IPS-NIHi7 (cell line): ENCODE measurements around the gene SERPINA1.
"Not testable (repeated sequence)": the region's sequence is repeated elsewhere in the genome, so short reads cannot be mapped to it uniquely, and the experiment has no call there.

Experiments used
- DNase-seq: peaks from one replicate; pipeline ENCODE4 v3.0.0; 2012; ENCODE audit warnings: mixed read lengths; ENCODE audit errors: extremely low spot score

SERPINA1 gene

DNA sequence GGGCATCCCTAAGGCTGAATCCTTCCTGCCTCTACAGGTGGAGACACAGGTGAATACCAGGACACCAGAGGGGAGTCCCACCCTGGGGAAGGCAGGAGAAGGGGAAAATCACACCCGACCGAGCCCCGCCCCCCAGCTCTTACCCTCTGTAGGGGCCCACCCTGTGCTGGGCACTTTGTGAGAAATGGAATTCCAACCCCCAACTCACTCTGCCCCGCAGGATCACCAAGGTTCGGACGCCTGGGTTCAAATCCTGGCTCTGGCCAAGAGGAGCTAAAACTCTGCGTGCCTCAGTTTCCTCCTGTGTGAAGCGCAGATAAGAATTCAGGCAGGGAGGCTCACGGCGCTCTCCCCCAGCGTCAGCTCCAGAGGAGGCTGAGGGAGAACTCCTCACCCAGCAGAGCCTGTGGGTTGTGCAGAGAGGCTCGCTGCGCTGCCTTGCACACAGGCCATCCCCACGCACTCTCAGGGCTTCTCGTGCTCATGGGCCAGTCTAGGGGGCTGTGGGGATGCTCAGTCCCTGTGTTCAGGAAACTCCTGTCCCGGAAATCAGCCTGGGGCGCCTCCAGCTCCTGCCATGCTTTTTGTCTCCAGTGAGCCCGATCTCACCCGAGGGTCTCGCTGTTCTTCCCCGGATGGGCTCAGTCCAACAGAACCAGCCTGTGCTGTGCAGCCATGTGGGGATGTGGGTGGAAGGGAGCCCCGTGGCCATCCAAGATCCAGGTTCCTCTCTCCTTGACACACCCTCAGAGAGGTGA, 18.5 kb downstream of the SERPINA1 start:
- not testable (repeated sequence) for DNase-seq

DNA sequence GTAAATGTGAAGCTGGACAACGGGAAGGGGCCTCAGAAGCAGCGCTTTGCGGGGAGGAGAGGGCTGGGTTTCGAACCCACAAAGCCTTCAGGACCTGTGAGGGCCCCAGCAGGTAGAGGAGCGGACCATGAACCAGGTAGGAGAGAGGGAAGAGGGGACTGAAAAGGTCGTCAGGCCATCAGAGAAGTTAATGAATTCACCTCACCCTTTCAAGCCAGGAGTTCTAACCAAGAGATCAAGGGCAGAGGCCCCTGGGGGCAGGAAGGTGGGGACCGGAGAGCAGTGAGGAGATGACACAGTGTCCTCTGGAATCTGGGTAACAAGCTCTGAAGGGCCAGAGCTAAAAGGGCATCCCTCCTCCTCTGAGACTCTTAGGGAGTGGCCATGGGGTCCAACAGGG, 19.4 kb downstream of the SERPINA1 start:
- DNase-seq = no peak

- DNase-seq = no peak
Observed at GRCh38 chr14:94368243-94368590, 20.2 kb downstream of the SERPINA1 start.

DNA sequence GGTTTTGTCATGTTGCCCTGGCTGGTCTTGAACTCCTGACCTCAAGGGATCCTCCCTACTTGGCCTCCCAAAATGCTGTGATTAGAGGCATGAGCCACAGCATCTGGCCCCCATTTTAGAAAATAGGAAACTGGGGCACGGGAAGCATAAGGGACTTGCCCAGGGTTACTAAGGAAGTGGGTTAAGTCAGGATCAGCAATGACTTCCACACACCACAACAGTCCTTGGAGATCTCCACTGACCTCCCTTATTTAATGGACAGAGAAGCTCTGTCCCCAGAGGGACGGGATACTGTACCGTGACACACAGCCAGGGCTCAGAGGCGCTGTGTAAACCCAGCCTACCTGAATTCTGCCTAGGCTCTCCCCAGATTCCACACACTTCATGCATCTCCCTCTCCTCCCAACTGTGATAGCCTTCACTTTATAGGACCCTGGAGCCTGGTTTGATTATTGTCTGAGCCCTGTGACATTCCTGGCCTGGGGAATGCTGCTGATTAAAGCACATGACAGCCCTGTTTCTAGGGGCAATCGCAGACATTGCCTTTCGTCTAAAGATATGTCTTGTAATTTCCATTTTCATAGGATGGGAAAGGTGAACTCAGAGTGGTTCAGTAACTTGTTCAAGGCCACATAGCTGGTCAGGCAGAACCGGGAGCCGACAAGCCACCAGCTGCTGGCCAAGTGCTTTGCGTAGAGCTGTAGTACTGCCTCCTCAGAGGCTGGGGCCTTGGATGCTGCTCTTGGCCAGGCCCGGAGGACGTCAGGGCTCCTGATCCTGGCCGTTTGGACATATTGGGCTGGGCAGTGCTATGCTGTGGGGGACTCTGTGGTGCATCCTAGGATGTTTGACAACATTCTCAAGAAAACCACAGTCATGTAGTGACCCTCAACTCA, 20.8 kb downstream of the SERPINA1 start:
- no peak for DNase-seq

DNA sequence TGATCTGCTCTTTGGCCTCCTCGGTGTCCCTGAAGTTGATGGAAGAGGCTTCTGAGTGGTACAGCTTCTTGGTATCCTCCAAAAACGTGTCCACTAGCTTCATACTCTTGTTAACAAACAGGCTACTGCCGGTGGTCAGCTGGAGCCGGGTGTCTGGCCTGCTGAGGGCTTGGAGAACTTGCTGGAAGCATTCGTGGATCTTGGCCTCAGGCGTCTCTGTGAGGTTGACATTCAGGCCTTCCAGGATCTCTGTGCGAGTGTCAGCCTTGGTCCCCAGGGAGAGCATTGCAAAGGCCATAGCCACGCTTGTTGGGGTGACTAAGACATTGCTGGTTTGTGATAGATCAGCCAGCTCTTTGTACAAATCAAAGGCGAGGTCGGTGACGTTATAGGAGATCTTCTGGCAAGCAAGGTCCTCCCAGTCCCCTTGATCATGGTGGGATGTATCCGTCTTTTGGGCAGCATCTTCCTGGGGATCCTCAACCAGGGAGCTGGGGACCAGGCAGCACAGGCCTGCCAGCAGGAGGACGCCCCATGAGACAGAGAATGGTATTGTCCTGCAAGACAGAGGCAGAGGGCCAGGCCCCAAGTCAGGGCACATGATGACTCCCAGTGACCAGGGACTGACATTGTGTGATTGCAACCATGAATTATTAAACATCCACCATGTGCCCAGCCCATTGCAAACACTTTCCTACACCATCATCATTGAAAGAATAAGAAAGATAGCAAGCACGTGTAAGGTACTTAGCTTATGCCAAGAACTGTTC, 22.1 kb downstream of the SERPINA1 start, which contains the start of gene SERPINA2:
Gene SERPINA2, minus strand, starts transcription at position 553 of the 770 bp plus-strand sequence.
- no peak for DNase-seq

DNA sequence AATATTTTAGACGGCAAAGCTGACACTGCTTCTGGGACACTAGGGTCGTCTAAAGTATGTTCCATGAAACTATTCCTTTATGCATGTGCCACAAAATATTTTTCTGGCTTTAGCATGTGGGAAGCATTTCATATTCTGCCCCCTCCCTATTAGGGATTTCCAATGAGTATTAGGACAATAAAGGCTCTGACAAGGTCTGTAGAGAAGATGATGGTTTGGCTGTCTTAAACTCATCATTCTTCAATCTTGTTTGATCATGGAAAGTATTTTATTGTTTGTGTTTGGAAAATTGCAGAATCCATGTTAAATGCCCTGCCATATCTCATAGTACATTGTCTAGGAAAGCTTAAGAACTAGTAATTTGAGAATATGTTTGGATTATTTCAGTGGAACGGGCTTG, 22.8 kb downstream of the SERPINA1 start:
- no peak for DNase-seq

DNA sequence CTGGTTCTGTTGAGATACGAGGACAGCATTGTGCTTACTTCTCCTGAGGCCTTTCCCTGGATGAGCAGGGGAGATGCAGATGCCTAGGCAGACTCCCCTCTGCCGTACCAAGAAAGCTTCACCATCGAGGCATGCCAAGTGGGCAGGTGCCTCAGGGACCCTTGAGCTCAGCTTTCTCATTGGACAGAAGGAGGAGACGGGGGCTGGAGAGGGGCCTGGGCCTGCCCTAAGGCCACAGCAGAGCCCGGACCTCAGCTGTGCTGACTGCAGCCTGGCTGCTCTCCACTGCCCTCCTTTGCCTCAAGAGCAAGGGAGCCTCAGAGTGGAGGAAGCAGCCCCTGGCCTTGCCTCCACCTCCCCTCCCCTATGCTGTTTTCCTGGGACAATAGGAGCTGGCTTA, 23.4 kb downstream of the SERPINA1 start:
- DNase-seq = no peak

DNA sequence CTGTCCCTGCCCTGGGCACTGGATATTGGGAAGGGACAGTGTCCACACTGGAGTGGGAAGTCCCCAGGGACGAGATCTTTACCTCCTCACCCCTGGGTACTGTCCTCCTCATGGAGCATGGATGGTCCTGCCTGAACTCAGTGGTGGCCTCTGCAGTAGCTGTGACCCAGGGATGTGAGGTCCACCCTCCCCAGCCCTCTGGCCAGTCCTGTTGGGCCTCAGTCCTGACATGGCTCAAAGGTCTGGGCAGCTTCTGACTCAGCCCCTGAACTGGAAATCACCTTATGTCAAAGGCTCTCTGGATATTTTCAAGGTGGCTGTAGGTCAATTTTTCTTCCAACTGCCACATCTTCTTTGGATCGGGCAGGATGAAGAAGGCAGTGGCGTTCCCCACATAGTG, 24.4 kb downstream of the SERPINA1 start:
- no peak for DNase-seq

GRCh38 chr14:94363151-94363624, 25.2 kb downstream of the SERPINA1 start:
- DNase-seq = no peak

GRCh38 chr14:94362614-94363133, 25.7 kb downstream of the SERPINA1 start:
- no peak for DNase-seq

- DNase-seq = no peak
Observed at GRCh38 chr14:94361682-94362081, 26.7 kb downstream of the SERPINA1 start.

DNA sequence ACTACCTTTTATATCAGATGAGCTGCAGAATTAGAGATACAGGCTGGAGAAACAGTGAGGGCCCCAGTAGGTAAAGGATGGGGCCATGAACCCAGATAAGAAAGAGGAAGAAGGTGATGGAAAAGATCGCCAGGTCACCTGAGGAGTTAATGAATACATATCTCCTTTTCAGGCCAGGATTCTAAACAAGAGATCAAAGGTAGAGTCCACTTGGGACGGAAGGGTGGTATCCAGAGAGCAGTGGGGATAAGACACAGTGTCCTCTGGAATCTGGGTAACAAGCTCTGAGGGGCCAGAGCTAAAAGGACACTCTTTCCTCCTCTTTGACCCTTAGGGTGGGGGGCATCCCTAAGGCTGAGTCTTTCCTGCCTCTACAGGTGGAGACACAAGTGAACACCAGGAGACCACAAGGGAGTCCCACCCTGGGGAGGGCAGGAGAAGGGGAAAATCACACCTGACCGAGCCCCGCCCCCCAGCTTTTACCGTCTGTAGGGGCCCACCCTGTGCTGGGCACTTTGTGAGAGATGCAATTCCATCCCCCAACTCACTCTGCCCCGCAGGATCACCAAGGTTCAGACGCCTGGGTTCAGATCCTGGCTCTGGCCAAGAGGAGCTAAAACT, 27.3 kb downstream of the SERPINA1 start:
- no peak for DNase-seq

GRCh38 chr14:94357166-94357565, 31.2 kb downstream of the SERPINA1 start:
- no peak for DNase-seq

DNA sequence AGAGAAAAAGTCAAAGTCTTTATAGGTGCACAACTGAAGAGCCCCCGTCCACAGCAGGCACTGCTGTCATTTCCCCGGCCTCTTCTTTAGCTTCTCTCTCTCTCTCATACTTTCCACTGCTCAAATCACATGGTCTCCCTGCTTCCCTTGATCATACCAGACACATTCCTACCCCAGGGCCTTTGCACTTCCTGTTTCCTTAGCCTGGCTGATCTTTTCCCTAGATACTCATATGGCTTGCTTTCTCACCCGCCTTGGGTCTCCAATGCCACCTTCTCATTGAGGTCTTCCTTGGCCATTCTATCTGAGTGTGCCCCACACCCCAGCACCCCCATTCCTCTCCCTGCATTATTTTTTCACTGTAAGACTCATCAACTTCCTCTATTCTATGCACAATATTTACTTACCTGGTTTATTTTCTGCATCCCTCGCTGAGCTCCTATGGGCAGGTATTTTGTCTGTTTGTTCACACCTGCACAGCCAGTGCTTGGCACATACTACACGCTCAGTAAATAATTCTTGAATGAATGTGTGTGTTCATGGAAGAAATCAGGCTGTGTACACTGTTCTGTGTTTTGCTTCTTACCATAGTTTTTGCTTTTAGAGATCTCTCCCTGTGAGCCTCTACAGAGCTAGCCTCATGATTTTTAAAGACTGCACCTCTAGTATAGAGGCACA, 31.9 kb downstream of the SERPINA1 start:
- no peak for DNase-seq

GRCh38 chr14:94355191-94355794, 33.1 kb downstream of the SERPINA1 start:
- peak; percentile 62 for DNase-seq

DNA sequence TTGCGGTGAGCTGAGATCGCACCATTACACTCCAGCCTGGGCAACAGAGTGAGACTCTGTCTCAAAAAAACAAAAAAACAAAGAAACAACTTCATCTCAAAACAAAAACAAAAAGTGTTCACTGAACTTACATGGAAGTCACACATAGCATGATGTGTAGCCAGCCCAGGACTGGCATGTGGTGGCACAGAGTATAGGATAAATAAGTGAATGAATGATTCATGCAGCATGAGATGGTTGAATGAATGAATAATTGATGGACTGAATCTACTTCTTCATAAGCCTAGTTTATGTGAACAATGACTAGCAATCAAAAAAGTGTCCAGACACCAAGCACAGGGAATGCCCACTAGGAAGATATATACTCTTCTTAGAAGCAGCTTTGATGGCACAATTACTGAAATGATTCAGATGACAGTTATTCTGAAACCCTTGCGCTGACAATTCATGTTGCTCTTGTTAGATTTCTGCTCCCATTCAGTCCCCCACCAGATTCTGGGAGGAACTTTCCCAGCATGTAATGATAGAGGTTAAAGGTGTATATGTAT, 33.7 kb downstream of the SERPINA1 start:
- no peak for DNase-seq

DNA sequence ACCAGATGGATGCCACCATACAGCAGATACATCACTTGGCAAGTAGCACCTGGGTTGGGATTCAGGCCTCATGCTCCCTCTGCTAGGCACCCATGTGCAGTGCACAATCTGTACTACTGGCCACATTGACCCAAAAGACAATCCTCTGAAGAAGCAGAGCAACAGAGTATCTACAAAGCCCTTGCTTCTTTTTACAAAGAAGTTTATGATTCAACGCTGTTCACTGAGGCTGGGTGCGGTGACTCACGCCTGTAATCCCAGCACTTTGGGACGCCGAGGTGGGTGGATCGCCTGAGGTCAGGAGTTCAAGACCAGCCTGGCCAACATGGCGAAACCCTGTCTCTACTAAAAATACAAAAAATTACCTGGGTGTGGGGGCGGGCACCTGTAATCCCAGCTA, 34.2 kb downstream of the SERPINA1 start:
- not testable (repeated sequence) for DNase-seq

DNA sequence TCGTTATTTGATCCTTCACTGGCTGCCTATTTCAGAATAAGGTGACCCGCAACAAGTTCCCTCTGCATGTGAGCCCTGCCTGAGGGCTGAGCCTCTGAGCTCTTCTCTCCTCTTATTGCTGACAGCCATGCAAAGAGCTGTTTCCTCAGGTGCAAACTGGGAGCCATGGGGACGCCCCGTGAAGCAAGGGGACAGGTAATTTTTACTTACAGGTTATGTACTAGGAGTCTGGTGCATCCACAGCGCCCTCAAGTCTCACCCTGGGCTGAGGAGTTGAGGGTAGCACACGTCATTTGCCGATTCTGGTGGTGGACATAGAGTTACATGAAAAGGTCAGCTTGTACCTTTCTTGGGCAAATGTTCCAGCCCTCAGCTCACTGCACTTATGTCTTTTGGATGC, 39.1 kb downstream of the SERPINA1 start:
- no peak for DNase-seq

DNA sequence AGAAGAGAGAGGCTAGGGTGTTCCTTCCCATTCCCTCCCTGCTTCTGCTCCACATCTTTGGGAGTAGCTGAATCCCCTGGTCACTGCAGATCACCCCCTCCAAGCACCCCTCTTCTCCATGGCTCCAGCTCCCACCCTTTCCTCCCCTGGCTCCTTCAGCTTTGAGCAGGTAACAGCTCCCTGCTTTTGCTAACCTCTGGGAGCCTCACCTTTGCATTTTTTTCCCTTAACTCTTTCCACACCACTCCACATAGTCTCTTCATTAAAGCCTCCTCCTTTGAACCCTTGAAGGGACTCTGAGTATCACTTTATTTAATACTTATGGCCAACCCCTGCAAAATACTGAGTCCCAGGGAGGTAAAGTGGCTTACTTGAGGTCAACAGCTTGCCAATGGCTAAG, 39.6 kb downstream of the SERPINA1 start:
- no peak for DNase-seq

DNA sequence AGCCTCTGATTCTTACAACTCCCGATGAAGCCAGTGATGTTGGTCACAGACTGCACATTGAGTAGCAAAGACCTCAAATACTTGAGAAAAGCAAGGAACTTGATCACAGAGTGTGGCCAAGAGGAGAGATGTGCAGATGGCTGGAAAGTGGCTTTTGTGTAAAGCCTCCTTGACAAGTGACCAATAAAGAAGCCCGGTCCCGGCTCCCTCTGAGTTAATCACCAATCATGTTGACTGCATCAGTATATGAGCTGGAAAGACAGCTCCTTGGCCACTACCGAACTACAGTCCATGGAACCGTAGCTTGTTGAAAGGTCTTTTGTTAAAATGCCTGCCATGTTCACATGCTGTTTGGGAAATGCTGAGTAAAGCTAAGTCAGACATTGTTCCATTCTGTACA, 41.6 kb downstream of the SERPINA1 start:
- no peak for DNase-seq
